Esophagus muscularis mucosa (tissue), 4 donors: ENCODE data around the gene MS4A1. TPM values are rescaled to one million over a fixed set of nuclear protein-coding genes. Genes with fewer than 3 reads are reported as not detected.

Experiments used
- DNase-seq: peaks from one replicate; pipeline ENCODE4 v3.0.0-alpha.2; 2017; ENCODE audit errors: extremely low spot score
- H3K27ac ChIP-seq, 4 donors: fragments of 200-600 bp; sonication (generic); replicated peaks in 1 of 4; 1 replicate in 3 of 4; 2 replicates in 1 of 4; pipeline ENCODE4 v1.5.1; 2016 to 2019; ENCODE audit warnings: mild to moderate bottlenecking in 1 of 4
- H3K27me3 ChIP-seq, 4 donors: fragments of 200-600 bp; sonication (generic); one replicate each; pipeline versions ENCODE4 v1.5.1 to v1.6.0; 2016 to 2019
- H3K36me3 ChIP-seq, 4 donors: fragments of 200-600 bp; sonication (generic); one replicate each; pipeline ENCODE4 v1.5.1; 2016 to 2019
- H3K4me1 ChIP-seq, 4 donors: fragments of 200-600 bp; sonication (generic); one replicate each; pipeline ENCODE4 v1.5.1; 2016 to 2019
- H3K4me3 ChIP-seq, 4 donors: fragments of 200-600 bp; sonication (generic); 1 replicate in 2 of 4; 2 replicates in 2 of 4; pipeline ENCODE4 v1.5.1; 2016 to 2019; ENCODE audit warnings: mild to moderate bottlenecking in 4 of 4, moderate library complexity in 1 of 4
- H3K9me3 ChIP-seq, 4 donors: fragments of 200-600 bp; sonication (generic); 1 replicate in 3 of 4; 2 replicates in 1 of 4; pipeline ENCODE4 v1.5.1; 2016 to 2019
- EP300 ChIP-seq: sonication (generic); formaldehyde crosslinking; IDR thresholded peaks from one replicate; pipeline ENCODE4 v1.6.1; 2017; ENCODE audit warnings: antibody characterized with exemption
- POLR2A ChIP-seq: fragments of 450-650 bp; IDR thresholded peaks from one replicate; pipeline ENCODE4 v1.6.1; 2017; ENCODE audit warnings: antibody characterized with exemption, moderate library complexity, mild to moderate bottlenecking, low read depth
- POLR2AphosphoS5 ChIP-seq, 2 donors: sonication (generic); formaldehyde crosslinking; IDR thresholded peaks; one replicate each; pipeline ENCODE4 v1.6.1; 2017; ENCODE audit warnings: antibody characterized with exemption in 2 of 2
- WGBS: methylation state at CpG from one replicate; pipeline ENCODE4 v1.1.5; 2018; 5-methylcytosine and 5-hydroxymethylcytosine counted together
- intact Hi-C: fragments of 100-400 bp; cut with DNase I; formaldehyde crosslinking; loops from one replicate; pipeline ENCODE4 v1.15.1; 2023
- total RNA-seq, 4 donors: library from RNA; depleted of rRNA; stranded (reverse); fragments of >200 nt; gene quantifications; one replicate each; pipeline versions ENCODE4 v1.1.0 to v1.2.1, GENCODE V29; 2016
- TF ChIP-seq, protein P1 (sequence below), 3 experiments: fragments of 200-600 bp in 2 of 3; fragments of 450-650 bp in 1 of 3; sonication (generic) in 2 of 3; IDR thresholded peaks; one replicate each; pipeline ENCODE4 v1.5.1; 2017 to 2019; ENCODE audit warnings: antibody characterized with exemption in 3 of 3, mild to moderate bottlenecking in 2 of 3, moderate library complexity in 1 of 3

MS4A1 gene
- total RNA-seq, 4 donors from 2014 or later = 0.13 to 0.99 (median 0.23) TPM; not detected in 1

DNA sequence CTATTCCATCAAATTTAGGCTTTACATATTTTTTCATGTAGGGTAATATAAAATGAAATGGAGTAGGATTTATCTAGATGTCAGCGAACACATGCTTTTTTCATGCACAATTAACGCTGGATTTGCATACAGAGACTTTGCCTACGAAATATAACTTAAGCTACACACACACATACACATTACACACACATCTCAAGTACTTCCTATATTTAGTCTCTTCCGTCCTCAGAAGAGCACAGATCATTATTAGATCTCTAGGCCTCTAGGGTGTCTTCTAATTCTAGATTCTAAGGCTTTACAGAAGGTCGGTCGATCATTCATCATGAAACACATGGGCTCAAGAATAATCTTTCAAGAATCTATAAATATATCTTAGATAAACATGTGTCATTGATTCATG is 55.7 kb downstream of the MS4A1 start:
- Histone ChIP-seq H3K36me3 (no peaks in the 10 kb centered on the region), H3K9me3 (no peaks in the 10 kb centered on the region), H3K27me3 (no peaks in the 10 kb centered on the region), H3K4me3 (no peak overlapping the region), H3K4me1 (peaks cover 0 to 2% (median 0%) of the 10 kb centered on the region in 4 donors), H3K27ac (no peak overlapping the region)
- no peak for DNase-seq
- intact Hi-C loops = no loop called here
- no peak for TF ChIP-seq POLR2AphosphoS5 (IDR thresholded peaks at IDR 0.05)
- no peak for TF ChIP-seq EP300
- TF ChIP-seq, protein P1, sequence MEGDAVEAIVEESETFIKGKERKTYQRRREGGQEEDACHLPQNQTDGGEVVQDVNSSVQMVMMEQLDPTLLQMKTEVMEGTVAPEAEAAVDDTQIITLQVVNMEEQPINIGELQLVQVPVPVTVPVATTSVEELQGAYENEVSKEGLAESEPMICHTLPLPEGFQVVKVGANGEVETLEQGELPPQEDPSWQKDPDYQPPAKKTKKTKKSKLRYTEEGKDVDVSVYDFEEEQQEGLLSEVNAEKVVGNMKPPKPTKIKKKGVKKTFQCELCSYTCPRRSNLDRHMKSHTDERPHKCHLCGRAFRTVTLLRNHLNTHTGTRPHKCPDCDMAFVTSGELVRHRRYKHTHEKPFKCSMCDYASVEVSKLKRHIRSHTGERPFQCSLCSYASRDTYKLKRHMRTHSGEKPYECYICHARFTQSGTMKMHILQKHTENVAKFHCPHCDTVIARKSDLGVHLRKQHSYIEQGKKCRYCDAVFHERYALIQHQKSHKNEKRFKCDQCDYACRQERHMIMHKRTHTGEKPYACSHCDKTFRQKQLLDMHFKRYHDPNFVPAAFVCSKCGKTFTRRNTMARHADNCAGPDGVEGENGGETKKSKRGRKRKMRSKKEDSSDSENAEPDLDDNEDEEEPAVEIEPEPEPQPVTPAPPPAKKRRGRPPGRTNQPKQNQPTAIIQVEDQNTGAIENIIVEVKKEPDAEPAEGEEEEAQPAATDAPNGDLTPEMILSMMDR (IDR thresholded peaks at IDR 0.05) = no peak
- TF ChIP-seq POLR2A = no peak
- 70% methylated on average over 6 of the region's 6 CpGs for WGBS

DNA sequence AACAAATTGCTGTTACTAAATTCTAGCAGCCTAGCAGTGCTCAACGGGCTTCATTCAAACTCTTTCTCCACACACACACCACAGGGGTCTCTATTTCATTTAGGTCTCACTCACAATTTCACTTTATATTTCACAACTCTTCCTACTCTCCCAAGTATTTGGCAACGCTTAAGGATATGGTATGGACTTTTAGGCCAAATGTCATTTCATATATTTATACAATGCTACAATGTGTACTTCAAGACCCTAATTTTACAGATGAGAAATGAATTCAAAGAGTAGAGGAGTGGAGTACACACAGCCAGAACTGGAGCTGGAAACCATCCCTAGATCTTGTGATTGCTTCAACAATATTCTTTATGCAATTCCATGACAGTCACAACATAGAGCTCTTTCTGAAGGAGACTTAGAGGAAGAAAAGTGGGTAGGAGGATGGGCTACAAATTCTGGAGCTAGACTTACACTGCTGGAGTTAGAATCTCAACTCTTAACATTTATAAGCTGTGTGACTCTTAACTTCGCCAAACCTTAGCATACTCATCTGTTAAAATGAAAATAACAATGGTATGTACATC is 57.1 kb downstream of the MS4A1 start:
- intact Hi-C loops = no loop called here
- no peak for DNase-seq
- Histone ChIP-seq H3K36me3 (no peaks in the 10 kb centered on the region), H3K27me3 (no peaks in the 10 kb centered on the region), H3K27ac (no peak overlapping the region), H3K9me3 (no peaks in the 10 kb centered on the region), H3K4me1 (peaks cover 0 to 2% (median 0%) of the 10 kb centered on the region in 4 donors), H3K4me3 (no peak overlapping the region)
- 59% methylated on average over 3 of the region's 3 CpGs for WGBS
- no peak for TF ChIP-seq EP300
- TF ChIP-seq POLR2AphosphoS5 (IDR thresholded peaks at IDR 0.05) = no peak
- TF ChIP-seq, protein P1 (IDR thresholded peaks at IDR 0.05) = no peak
- no peak for TF ChIP-seq POLR2A

DNA sequence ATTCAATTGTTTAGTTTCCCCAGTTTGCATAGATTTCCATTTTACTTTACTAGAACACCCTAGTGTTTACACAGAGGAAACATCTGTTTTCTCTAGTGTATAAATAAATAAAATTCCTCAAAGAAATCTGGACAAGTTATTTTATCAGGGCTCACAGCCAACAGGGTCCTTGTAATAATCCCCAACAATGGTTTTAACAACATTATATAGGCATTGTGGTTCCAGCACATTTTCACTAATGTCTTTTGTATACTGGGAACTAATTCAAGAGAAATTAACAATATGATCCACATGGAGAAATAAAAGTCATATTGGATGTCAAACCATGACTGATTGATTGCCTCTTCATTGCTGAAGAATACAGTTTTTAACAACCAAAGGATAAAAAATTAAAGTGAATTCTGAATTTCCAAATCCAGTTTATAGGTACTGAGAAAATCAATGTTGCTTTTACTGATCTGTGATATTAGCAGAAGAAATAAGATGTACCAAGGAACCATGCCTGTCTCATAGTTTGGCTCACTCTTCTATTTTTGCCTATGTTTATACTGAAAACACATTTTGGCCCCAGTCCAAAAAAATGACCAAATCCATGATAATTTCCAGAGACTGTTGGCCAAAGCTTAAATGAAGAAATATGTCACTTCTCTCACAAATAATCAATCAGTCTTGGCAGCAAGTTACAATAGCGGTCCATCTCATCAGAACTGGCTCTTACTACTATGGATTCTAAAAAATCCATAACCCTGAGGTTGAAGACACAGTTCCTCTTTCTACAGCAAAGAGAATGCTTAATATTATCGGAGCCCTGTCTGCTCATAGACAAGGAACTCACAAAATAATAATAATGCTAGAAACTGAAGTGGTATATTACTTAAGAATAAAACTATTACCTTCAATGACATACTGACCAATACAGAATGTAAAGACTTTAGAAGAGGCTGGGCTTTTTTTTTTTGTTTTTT is 58.1 kb downstream of the MS4A1 start:
- no peaks in the 10 kb centered on the region for H3K36me3 ChIP-seq
- intact Hi-C loops = no loop called here
- no peak overlapping the region for H3K27ac ChIP-seq
- WGBS = 45% methylated on average over 2 of the region's 2 CpGs
- DNase-seq = no peak
- H3K9me3 ChIP-seq = no peaks in the 10 kb centered on the region
- H3K4me1 ChIP-seq = peaks cover 0 to 2% (median 0%) of the 10 kb centered on the region in 4 donors
- no peak overlapping the region for H3K4me3 ChIP-seq
- H3K27me3 ChIP-seq = no peaks in the 10 kb centered on the region
- TF ChIP-seq, protein P1 (IDR thresholded peaks at IDR 0.05) = no peak
- TF ChIP-seq POLR2AphosphoS5 (IDR thresholded peaks at IDR 0.05) (no peak), POLR2A (no peak), EP300 (no peak)

DNA sequence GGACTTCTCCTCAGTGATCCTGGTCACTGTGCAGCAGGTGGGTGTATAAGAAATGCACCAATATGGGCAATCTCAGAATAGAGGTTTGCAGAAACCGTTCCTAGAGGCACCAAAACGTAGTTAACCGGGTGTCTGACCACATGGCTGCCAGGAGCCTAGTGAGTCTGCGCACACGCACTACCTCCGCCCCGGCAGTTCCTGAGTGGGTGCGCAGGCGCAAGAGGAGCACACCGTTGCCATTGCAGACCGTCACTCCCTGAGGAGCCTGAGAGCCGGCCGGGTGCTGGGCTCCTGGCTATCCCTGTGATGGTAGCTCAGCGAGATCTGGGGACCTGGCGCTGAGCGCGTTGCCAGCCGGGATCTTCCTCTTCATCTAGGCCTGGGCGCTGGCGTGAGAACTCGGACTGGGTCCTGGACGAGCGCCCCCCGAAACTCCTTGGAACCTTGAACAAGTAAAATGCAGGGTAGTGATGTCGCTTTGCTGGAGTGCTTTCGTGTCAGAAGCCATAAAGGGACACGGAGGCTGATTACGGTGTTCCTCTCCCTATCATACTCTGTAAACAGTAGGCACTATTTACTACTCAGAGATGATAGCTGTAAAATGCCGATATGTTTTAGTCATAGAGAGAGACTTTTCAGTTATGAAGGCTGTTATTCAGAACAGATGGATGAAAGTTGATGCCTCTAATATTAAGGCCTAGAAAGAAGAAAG is 59.7 kb downstream of the MS4A1 start, which contains the start of gene MS4A13:
MS4A13 (plus strand) TSS at position 249 of the 712 bp plus-strand sequence. CDS start 2,692 bp downstream, outside the sequence.
- no peaks in the 10 kb centered on the region for H3K27me3 ChIP-seq
- intact Hi-C loops = no loop called here
- no peak for DNase-seq
- WGBS = 91% methylated on average over 29 of the region's 29 CpGs
- H3K9me3 ChIP-seq = peaks cover 0 to 2% (median 0%) of the 10 kb centered on the region in 4 donors
- H3K36me3 ChIP-seq = no peaks in the 10 kb centered on the region
- no peak within 1 kb of the TSS for H3K4me3 ChIP-seq
- H3K4me1 ChIP-seq = peaks cover 0 to 2% (median 0%) of the 10 kb centered on the region in 4 donors
- TF ChIP-seq POLR2AphosphoS5 (IDR thresholded peaks at IDR 0.05) (no peak), EP300 (no peak), POLR2A (no peak)
- TF ChIP-seq, protein P1 (IDR thresholded peaks at IDR 0.05) = no peak
- H3K27ac ChIP-seq = no peak within 1 kb of the TSS

Other genes with a start within 250 kb of the MS4A1 start
- gene MS4A4E, start 212.7 kb upstream of the MS4A1 start, total RNA-seq = 1 to 10 TPM in 3 of 4 donors, under 1 TPM in 1; 0.91 to 7.9 (median 2.8) TPM
- 10 to 100 TPM; 12.3 to 64.6 (median 19.3) TPM for gene MS4A4A, start 175.2 kb upstream of the MS4A1 start, total RNA-seq
- gene MS4A6E, start 128.6 kb upstream of the MS4A1 start, total RNA-seq = not detected
- 10 to 100 TPM; 20.3 to 30.7 (median 25.6) TPM for gene MS4A7, start 77.3 kb upstream of the MS4A1 start, total RNA-seq
- 1 to 10 TPM; 1.6 to 3.7 (median 2.2) TPM for gene MS4A14, start 59.4 kb upstream of the MS4A1 start, total RNA-seq
- gene MS4A5, start 26.3 kb upstream of the MS4A1 start, total RNA-seq = not detected
- gene MS4A12, start 36.9 kb downstream of the MS4A1 start, total RNA-seq = 1 to 10 TPM in 1 of 4 donors, not detected in 3; 1.8 TPM
- not detected for gene MS4A13, start 59.5 kb downstream of the MS4A1 start, total RNA-seq
- gene MS4A8, start 243.8 kb downstream of the MS4A1 start, total RNA-seq = not detected